Stimulated activated naive CD8-positive, alpha-beta T cell treated with anti-CD3 and anti-CD28 coated beads, Interleukin-15, Interleukin-2, amounts not matched to agents 100 U/mL and 50 U/mL, for 24 hours (primary cell): Measurements from ENCODE around the gene EIF1.
"Not testable (repeated sequence)": the region's sequence is repeated elsewhere in the genome, so short reads cannot be mapped to it uniquely, and the experiment has no call there.

Experiments
- ATAC-seq: fragments of 150-1000 bp; cut with Tn5 transposase; one replicate; pipeline ENCODE4 v1.10.0; 2021
- DNase-seq: peaks from one replicate; pipeline ENCODE4 v3.0.0; 2021

EIF1 gene

DNA sequence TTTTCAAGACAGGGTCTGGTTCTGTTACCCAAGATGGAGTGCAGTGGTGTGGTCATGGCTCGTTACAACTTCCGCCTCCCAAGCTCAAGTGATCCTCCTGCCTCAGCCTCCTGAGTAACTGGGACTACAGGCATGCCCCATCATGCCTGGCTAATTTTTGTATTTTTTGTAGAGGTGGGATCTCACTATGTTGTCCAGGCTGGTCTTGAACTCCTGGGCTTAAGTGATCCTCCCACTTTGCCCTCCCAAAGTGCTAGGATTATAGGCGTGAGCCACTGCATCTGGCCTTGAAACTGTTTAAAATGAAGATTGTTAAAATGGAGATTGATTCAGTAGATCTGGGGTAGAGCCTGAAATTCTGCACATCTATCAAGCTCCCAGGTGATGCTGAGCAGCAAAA is 12.2 kb downstream of the EIF1 start:
- DNase-seq, ATAC-seq: not testable (repeated sequence)

DNA sequence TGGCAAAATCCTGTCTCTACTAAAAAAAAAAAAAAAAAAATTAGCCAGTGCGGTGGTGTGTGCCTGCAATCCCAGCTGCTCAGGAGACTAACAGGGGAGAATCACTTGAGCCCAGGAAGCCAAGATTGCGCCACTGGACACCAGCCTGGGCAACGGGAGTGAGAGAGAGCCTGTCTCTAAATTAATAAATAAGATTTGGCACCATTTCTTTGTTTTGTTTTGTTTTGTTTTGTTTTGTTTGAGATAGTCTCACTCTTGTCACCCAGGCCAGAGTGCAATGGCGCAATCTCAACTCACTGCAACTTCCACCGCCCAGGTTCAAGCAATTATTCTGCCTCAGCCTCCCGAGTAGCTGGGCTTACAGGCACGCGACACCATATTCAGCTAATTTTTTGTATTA is 14.0 kb downstream of the EIF1 start:
- DNase-seq (no peak), ATAC-seq (no peak)

GRCh38 chr17:41705271-41705991 is 16.7 kb downstream of the EIF1 start:
- DNase-seq (no peak), ATAC-seq (no peak)

DNA sequence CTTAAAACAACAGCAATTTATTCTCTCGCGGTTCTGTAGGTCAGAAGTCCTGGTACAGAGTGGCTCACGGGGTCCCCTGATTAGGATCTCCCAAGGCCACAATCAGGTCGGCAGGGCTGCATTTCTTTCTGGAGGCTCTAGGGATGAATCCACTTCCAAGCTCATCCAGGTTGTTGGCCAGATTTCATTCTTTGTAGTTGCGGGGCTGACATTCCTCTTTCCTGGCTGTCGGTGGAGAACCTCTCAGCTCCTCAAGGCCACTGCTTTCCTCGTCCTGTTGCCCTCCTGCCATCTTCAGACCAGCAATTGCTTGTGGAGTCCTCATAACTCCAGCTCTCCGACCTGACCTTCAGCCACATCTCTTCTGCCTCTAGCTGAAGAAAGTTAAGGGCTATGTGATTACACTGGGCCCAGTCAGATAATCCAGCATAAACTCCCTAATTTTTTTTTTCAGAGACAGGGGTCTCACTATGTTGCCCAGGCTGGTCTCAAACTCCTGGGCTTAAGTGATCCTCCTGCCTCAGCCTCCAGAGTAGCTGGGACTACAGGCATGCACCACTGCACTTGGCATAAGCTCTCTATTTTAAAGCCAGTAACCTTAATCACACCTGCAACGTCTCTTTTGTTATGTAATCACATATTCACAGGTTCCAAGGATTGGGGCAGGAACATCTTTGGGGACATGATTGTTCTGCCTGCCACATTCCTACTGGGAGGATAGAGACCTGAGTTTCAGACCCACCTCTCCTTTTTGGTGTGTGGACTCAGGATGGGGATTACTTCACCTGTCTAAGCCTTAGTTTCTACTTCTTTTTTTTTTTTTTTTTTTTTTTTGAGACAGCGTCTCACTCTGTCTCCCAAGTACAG is 19.4 kb downstream of the EIF1 start:
- DNase-seq (no peak), ATAC-seq (no peak)

DNA sequence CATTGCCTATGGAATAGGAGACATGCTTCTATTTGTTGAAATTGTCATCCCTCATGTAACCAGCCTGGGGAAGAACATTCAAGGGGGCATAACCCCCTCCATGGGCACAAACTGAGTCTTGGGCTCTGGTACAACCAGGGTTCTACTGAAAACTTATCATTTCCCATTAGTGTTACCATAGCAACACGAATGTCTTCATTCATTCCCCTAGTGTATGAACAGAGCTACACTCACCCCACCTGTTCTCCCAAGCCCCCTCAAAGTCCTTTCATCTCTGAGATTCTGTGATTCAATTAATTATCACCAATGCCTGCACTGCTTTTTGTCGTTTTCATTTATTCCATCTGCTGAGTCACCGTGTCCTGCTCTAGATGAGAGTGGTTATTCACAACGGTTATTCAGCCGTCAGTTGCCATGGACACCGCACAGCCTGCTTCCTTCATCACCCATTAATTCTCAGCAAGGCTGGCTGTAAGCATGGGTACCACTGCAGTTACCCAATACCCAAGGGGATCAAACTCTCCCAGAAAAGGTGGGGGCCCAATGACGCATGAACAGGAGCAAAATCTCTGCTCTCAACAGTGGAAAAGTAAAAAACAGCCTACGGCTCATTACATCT is 21.9 kb downstream of the EIF1 start:
- DNase-seq: no peak
- peak; percentile 52 for ATAC-seq

DNA sequence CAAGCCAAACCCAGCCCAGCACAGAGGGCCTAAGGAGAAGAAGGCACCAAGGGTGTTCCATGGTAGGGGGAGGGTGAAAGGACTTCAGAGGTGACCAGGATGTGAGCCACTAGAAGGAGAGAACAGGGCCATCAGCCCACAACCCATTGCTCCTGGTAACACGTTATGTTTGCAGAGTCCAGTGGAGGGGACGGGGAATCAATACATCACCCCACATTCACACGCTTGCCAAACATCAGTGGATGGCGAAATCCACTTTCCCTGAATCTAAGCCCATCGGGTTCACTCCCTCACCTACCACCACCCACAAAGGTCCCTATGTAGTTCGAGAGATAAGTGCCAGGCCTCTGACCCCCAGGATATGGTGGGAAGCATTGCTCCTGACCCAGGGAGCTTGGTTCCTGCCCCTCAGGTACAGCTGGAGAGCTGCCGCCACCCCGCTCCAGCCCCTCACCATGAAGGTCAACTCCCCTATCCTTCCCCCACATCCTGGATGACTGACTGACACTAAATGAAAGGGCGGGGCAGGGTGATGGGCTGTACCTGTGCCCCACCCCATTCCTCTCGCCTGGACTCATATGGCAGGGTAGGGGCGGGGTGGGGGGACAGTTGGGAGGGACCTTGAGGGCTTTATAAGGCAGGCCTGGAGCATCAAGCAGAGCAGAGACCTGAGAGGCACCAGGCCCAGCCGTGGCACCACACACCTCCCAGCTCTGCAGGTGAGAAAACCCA is 23.1 kb downstream of the EIF1 start, which contains the start of gene GAST:
Gene GAST, plus strand, starts transcription at position 663 of the 732 bp plus-strand sequence. CDS start 3,106 bp downstream, outside the sequence.
- ATAC-seq (no peak), DNase-seq (no peak)

- ATAC-seq: no peak
- no peak for DNase-seq
These were observed 29.0 kb downstream of the EIF1 start for GRCh38 chr17:41717408-41718286.

- ATAC-seq: no peak
- no peak for DNase-seq
These were observed 29.6 kb downstream of the EIF1 start for GRCh38 chr17:41718287-41718645.

DNA sequence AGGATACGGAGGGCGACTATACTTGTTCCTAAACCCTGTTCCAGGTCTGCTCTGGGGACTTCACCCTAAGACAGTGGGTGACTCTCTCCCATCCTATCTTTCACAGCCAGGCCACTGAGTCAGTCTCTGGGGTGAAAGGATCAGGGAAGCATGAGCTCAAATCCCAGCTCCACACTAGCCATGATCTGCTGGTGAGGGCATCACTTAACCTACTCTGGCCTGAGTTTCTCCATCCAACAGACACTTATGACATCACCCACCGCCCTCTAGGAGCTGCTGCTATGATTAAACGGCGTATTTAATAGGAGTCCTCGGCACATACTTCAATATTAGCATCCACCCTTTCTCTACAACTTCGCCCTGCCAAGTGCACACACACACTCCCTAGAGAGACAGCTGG is 33.5 kb downstream of the EIF1 start:
- ATAC-seq (no peak), DNase-seq (no peak)

GRCh38 chr17:41723801-41724475 is 35.3 kb downstream of the EIF1 start:
- DNase-seq (no peak), ATAC-seq (no peak)

DNA sequence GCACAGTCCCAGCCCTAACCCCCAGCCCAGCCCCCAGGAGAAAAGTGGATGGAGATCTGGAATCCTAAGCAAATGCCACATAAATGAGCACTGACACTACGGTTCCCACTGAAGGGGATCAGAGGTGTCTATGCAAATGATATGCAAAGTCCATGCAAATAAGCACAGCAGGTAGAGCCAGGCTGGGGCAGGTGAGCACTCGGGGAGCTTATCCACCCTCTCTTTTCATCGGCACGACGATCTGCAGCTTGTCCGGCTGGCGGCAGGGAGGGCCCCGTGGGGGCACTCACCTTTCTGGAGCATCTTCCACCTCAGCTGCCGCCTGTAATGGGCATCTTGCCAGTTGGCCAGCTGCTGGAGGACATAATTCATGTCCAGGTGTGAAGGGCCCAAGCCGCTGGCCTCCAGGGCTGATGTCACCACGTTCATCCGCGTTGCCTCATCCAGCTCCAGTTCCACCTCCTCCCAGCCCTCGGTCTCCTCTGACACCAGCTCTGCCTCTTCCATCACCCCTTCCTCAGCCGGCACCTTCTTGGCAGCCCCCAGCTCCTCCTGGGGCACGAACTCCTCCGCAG is 35.9 kb downstream of the EIF1 start:
- DNase-seq: no peak
- ATAC-seq: no peak

DNA sequence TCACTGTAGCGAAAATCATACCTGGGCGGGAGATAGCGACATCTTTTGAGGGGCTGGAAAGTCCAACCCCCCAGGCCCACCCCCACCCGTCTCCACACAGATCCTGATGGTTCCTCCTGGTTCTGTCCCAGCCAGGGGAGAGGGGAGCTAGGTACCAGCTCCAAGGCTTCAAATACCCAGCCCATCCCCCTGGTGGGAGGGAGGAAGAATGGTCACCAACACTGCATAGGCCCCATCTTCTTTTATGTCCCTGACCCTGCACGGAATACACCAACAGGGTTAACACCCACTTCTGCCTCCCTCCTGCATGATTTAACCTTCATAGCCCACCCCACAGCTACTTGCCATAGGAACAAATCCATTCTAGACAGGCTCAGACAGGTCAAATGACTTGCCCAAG is 36.4 kb downstream of the EIF1 start:
- DNase-seq: no peak
- ATAC-seq: no peak

DNA sequence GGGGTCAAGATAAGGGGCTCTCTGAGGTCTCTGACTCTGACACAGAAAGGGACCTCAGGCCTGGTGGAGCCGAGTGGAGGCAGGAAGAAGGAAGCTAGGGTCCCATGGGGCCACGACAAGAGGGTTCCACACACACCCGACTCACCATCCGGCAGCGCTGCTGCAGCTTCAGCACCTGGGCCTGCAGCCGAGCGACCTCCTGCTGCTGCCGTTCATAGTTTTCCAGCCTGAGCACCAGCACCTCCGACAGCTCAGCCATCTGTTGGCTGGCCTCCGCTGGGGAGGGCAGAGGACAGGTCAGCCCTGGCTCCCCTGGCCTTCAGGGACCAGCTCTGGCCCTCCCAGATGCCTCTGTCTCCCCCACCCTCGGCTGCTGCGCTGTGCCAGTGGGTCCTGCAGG is 39.4 kb downstream of the EIF1 start:
- DNase-seq: no peak
- ATAC-seq: no peak

- DNase-seq: no peak
- ATAC-seq: no peak
These were observed 41.8 kb downstream of the EIF1 start for GRCh38 chr17:41730479-41730878.

GRCh38 chr17:41731836-41732235 is 43.2 kb downstream of the EIF1 start:
- ATAC-seq: no peak
- DNase-seq: no peak

- DNase-seq (no peak), ATAC-seq (no peak)
These were observed 44.9 kb downstream of the EIF1 start for GRCh38 chr17:41733348-41734138.

DNA sequence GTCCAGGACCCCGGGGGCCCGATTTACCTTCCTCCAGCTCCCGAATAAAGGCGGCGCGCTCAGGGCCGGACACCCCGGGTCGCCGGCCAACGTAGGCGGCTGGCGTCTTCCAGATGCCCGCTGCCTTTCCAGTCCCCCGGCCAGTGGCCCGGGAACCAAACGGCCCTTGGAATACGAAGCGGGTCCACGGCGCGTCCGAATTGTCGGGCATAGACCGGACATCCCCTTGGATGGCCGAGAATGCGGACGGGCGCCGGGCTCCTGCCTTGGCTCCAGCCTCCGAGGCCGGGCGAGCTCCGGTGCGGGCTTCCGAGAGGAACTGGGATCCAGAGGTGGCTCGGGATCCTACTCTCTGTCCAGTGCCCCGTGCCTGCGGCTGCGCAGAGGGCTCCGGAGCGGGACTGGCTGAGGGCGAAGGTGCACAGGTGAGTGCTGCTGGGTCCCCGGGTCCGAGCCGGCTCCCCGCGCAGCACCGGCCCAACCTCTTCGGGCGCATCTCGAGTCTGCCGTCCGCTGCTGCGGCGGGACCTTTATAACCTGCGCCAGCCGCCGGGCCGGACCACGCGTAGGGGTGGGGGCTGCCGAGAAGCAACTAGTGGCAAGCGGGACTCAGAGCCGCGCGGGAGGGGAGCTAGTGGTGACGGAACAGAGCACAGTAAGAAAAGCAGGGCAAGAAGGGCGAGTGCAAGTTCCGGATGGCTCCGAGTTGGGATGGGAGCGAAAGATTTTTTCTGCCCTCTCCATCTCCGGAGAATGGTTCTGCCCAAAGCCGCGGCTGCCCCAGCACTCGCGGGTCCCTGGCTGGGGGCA is 45.7 kb downstream of the EIF1 start, which contains the start of gene HAP1:
Gene HAP1, minus strand, starts transcription at position 505 of the 810 bp plus-strand sequence. Its CDS starts 9 bp downstream, at position 496.
- DNase-seq (peak; percentile 24), ATAC-seq (no peak)

GRCh38 chr17:41734949-41735313 is 46.2 kb downstream of the EIF1 start:
- ATAC-seq (no peak), DNase-seq (no peak)

DNA sequence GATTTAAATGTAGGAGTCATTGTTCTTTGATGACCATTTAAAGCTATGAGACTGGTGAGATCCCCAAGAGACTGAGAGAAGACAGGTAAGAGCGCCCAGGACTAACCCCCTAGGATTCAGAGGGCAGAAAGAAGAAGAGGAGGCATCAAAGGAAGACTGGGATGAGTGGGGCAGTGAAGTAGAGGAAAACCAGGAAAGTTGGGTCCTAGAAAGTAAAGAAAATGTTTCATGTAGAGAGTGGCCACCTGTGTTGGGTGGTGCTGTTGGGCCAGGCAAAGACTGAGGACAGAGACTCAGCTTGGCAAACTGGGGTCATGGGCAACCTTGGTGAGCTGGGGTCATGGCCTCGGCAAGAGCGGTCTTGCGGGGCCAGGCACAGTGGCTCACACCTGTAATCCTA is 47.1 kb downstream of the EIF1 start:
- ATAC-seq (no peak), DNase-seq (no peak)
